GM23338 (cell line): Measurements from ENCODE around the gene GPR179. TPM values are rescaled to one million over a fixed set of nuclear protein-coding genes. Genes with fewer than 3 reads are reported as not detected.
"Not testable (repeated sequence)": the region's sequence is repeated elsewhere in the genome, so short reads cannot be mapped to it uniquely, and the experiment has no call there.

ENCODE experiments used
- ATAC-seq: fragments of 200-7000 bp; cut with Tn5 transposase; 3 replicates; pipeline ENCODE4 v1.9.1; 2020
- DNase-seq: peaks from one replicate; pipeline ENCODE4 v3.0.0-alpha.2; 2015; ENCODE audit warnings: low spot score
- H2AFZ ChIP-seq: fragments of 200-600 bp; sonication (generic); 2 replicates; pipeline ENCODE4 v1.8.0; 2016; ENCODE audit warnings: antibody characterized with exemption, mild to moderate bottlenecking, moderate library complexity
- H3F3A ChIP-seq: fragments of 200-600 bp; sonication (generic); replicated peaks from 2 replicates; pipeline ENCODE4 v1.8.0; 2017; ENCODE audit warnings: antibody characterized with exemption, mixed run types, low read depth
- H3K27ac ChIP-seq: fragments of 200-600 bp; sonication (generic); 2 replicates; pipeline ENCODE4 v1.6.1; 2016; ENCODE audit warnings: low read depth
- H3K27me3 ChIP-seq: fragments of 200-600 bp; sonication (generic); 2 replicates; pipeline ENCODE4 v1.8.0; 2016; ENCODE audit warnings: mild to moderate bottlenecking, mixed run types, moderate library complexity; ENCODE audit not compliant: insufficient read depth
- H3K36me3 ChIP-seq: fragments of 200-600 bp; sonication (generic); 2 replicates; pipeline ENCODE4 v1.8.0; 2016; ENCODE audit warnings: mild to moderate bottlenecking; ENCODE audit not compliant: insufficient read depth
- H3K4me1 ChIP-seq: fragments of 200-600 bp; sonication (generic); 2 replicates; pipeline ENCODE4 v1.8.0; 2016; ENCODE audit warnings: mild to moderate bottlenecking, moderate library complexity; ENCODE audit not compliant: insufficient read depth
- H3K4me2 ChIP-seq: fragments of 200-600 bp; sonication (generic); 2 replicates; pipeline ENCODE4 v1.7.1; 2017; ENCODE audit warnings: mixed run types
- H3K4me3 ChIP-seq: fragments of 200-600 bp; sonication (generic); 2 replicates; pipeline ENCODE4 v1.6.1; 2016; ENCODE audit warnings: mixed run types
- H3K79me2 ChIP-seq: fragments of 200-600 bp; sonication (generic); replicated peaks from 2 replicates; pipeline ENCODE4 v1.8.0; 2017; ENCODE audit warnings: mild to moderate bottlenecking; ENCODE audit not compliant: insufficient read depth
- H3K9me2 ChIP-seq: fragments of 200-600 bp; sonication (generic); 2 replicates; pipeline ENCODE4 v1.8.0; 2017; ENCODE audit not compliant: insufficient read depth
- H4K20me1 ChIP-seq: fragments of 200-600 bp; sonication (generic); replicated peaks from 2 replicates; pipeline ENCODE4 v1.8.0; 2017; ENCODE audit warnings: mild to moderate bottlenecking; ENCODE audit not compliant: insufficient read depth
- H3K27ac Mint-ChIP-seq: 2 replicates; pipeline ENCODE4 v1.8.0; 2020; ENCODE audit warnings: inconsistent platforms, mild to moderate bottlenecking, moderate library complexity, mixed read lengths
- H3K27me3 Mint-ChIP-seq: 3 replicates; pipeline ENCODE4 v1.8.0; 2022; ENCODE audit warnings: low read depth, mild to moderate bottlenecking, moderate library complexity, mixed read lengths, inconsistent platforms; ENCODE audit not compliant: insufficient read depth, poor library complexity
- H3K36me3 Mint-ChIP-seq: 3 replicates; pipeline ENCODE4 v1.8.0; 2021; ENCODE audit warnings: low read depth, mild to moderate bottlenecking, inconsistent platforms, moderate library complexity, mixed read lengths
- H3K4me1 Mint-ChIP-seq: 3 replicates; pipeline ENCODE4 v1.8.0; 2020; ENCODE audit warnings: mild to moderate bottlenecking, inconsistent platforms, mixed read lengths
- H3K4me3 Mint-ChIP-seq: 3 replicates; pipeline ENCODE4 v1.8.0; 2021; ENCODE audit warnings: moderate library complexity, mild to moderate bottlenecking, inconsistent platforms, mixed read lengths
- H3K9me3 Mint-ChIP-seq: 3 replicates; pipeline ENCODE4 v1.8.0; 2020; ENCODE audit warnings: moderate library complexity, mild to moderate bottlenecking, inconsistent platforms, mixed read lengths
- polyA plus RNA-seq: library from polyadenylated mRNA; unstranded; fragments of >200 nt; fragmentation: Nextera tagmentation; extraction: Ambion mirVana; gene quantifications from 2 replicates; pipeline ENCODE4 v1.2.1, GENCODE V29; 2016
- total RNA-seq: library from RNA; depleted of rRNA; stranded (reverse); fragments of >200 nt; shearing (Covaris generic); gene quantifications from 2 replicates; pipeline ENCODE4 v1.2.3, GENCODE V29; 2014; rRNA removed

Gene GPR179
- total and polyA plus RNA-seq, 2 experiments from 2014 or later = 0.03 TPM

DNA sequence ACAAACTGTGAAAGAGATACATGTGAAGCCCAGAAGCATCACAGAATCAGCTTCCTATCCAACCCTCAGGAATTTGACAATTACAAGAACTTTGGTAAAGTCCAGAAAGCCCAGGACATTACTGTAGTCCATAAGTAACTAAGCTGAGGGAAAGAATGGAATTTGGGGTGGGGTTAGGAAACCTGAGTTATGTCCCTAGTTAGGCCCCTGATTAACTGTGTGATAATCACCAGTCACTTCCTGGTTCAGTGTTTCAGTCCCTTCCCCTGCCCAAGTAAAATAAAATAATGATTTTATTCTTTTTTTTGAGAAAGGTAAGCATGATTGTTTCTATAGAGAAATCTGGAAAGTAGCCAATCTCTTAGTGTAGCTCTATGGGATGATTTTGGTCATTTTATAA lies 57.8 kb downstream of the GPR179 start:
- DNase-seq, H3K27ac Mint-ChIP-seq, H3K4me2 ChIP-seq, ATAC-seq, H3K4me3 Mint-ChIP-seq, H3K27me3 Mint-ChIP-seq, H3K9me3 Mint-ChIP-seq, H3K4me3 ChIP-seq, H2AFZ ChIP-seq, H3K27me3 ChIP-seq, H3K36me3 ChIP-seq, H3K4me1 ChIP-seq, H3K27ac ChIP-seq, H3K4me1 Mint-ChIP-seq, H3K9me2 ChIP-seq, H4K20me1 ChIP-seq, H3K79me2 ChIP-seq, H3K36me3 Mint-ChIP-seq, H3F3A ChIP-seq: not testable (repeated sequence)

Other genes with a start within 250 kb of the GPR179 start
- not detected in 2 replicates for gene TBC1D3E, start 216.0 kb downstream of the GPR179 start, total RNA-seq
- not detected in 2 replicates for gene TBC1D3E, start 216.0 kb downstream of the GPR179 start, polyA plus RNA-seq
- gene TBC1D3, start 151.4 kb downstream of the GPR179 start, total RNA-seq = not detected in 2 replicates
- not detected in 2 replicates for gene TBC1D3, start 151.4 kb downstream of the GPR179 start, polyA plus RNA-seq
- gene MRPL45, start 46.8 kb downstream of the GPR179 start, total RNA-seq = 63.9 and 65.7 TPM in 2 replicates
- gene MRPL45, start 46.8 kb downstream of the GPR179 start, polyA plus RNA-seq = 42.6 and 43.5 TPM in 2 replicates
- 26.1 and 29.2 TPM in 2 replicates for gene SOCS7, start 7.9 kb upstream of the GPR179 start, total RNA-seq
- 5.0 and 5.1 TPM in 2 replicates for gene SOCS7, start 7.9 kb upstream of the GPR179 start, polyA plus RNA-seq
- 116 and 150 TPM in 2 replicates for gene ARHGAP23, start 84.5 kb upstream of the GPR179 start, total RNA-seq
- 21.4 and 24.1 TPM in 2 replicates for gene ARHGAP23, start 84.5 kb upstream of the GPR179 start, polyA plus RNA-seq